ENCODE measurements around the gene LDB3. TPM values are rescaled to one million over a fixed set of nuclear protein-coding genes. Genes with fewer than 3 reads are reported as not detected.
A peak's percentile ranks its signal among the peaks of the same experiment; 100 is the strongest.

Gene LDB3
- total and polyA plus RNA-seq, 9 of the 15 experiments (the other 6 are each of a cell fraction or from before 2014, with no cell fraction given), result 0.03 TPM; not detected in 8

GRCh38 chr10:86711513-86712316 lies 43.4 kb downstream of the LDB3 start (continued):
- TF ChIP-seq VEZF1 (CRISPR knock-in tag; IDR thresholded peaks at IDR 0.05) (peak; percentile 74), HNRNPLL (IDR thresholded peaks at IDR 0.05; ENCODE audit: low read depth, low read length, poor library complexity, severe bottlenecking) (peak; percentile 15), TAL1 (IDR thresholded peaks at IDR 0.05) (no peak), ZNF696 (CRISPR knock-in tag; conservative IDR thresholded peaks at IDR 0.05) (no peak), STAG1 (CRISPR knock-in tag; IDR thresholded peaks at IDR 0.05; ENCODE audit: borderline replicate concordance) (no peak), ZNF766 (CRISPR knock-in tag; conservative IDR thresholded peaks at IDR 0.05) (no peak), HMGN3 (IDR thresholded peaks at IDR 0.05; ENCODE audit: borderline replicate concordance, extremely low read depth, insufficient read length, low read depth, low read length) (no peak), RAD21 (CRISPR knock-in tag; conservative IDR thresholded peaks at IDR 0.05 in 1 of 2, IDR thresholded peaks at IDR 0.05 in 1 of 2) (no peak), NFRKB (IDR thresholded peaks at IDR 0.05; ENCODE audit: low read depth) (no peak), ZNF217 (CRISPR knock-in tag; IDR thresholded peaks at IDR 0.05) (no peak), PML (IDR thresholded peaks at IDR 0.05; ENCODE audit: low read length) (no peak), CTBP1 (IDR thresholded peaks at IDR 0.05; ENCODE audit: borderline replicate concordance) (no peak), MAZ (CRISPR knock-in tag; conservative IDR thresholded peaks at IDR 0.05 in 1 of 2, IDR thresholded peaks at IDR 0.05 in 1 of 2) (peak in 1 of 2 experiments; percentile 3; a peak in 1 of 4 replicates), ZNF592 (IDR thresholded peaks at IDR 0.05) (no peak), TCFL5 (CRISPR knock-in tag; conservative IDR thresholded peaks at IDR 0.05) (no peak), THRAP3 (IDR thresholded peaks at IDR 0.05; ENCODE audit: borderline replicate concordance) (no peak), SMC3 (conservative IDR thresholded peaks at IDR 0.05; ENCODE audit: insufficient read depth, low read depth, low read length) (no peak), TRIM28 (IDR thresholded peaks at IDR 0.05) (no peak), TARDBP (IDR thresholded peaks at IDR 0.05) (no peak), BCOR (IDR thresholded peaks at IDR 0.05) (no peak), GATA2 (CRISPR knock-in tag; IDR thresholded peaks at IDR 0.05) (no peak), CBX1 (IDR thresholded peaks at IDR 0.05; ENCODE audit: low read depth) (no peak)
- TF ChIP-seq, protein P1, sequence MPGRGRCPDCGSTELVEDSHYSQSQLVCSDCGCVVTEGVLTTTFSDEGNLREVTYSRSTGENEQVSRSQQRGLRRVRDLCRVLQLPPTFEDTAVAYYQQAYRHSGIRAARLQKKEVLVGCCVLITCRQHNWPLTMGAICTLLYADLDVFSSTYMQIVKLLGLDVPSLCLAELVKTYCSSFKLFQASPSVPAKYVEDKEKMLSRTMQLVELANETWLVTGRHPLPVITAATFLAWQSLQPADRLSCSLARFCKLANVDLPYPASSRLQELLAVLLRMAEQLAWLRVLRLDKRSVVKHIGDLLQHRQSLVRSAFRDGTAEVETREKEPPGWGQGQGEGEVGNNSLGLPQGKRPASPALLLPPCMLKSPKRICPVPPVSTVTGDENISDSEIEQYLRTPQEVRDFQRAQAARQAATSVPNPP (IDR thresholded peaks at IDR 0.05; ENCODE audit: borderline replicate concordance, insufficient read depth, insufficient read length), result no peak
